Liver (tissue), 9 donors: ENCODE measurements around the gene DHDH. TPM values are rescaled to one million over a fixed set of nuclear protein-coding genes. Genes with fewer than 3 reads are reported as not detected.

ENCODE experiments used
- DNase-seq: peaks from one replicate; pipeline ENCODE4 v3.0.0-alpha.2; 2017; ENCODE audit warnings: low spot score
- H3K27ac ChIP-seq, 2 donors: one replicate each; pipeline ENCODE4 v1.7.0; 2013; ENCODE audit warnings: inconsistent platforms in 2 of 2, low read length in 2 of 2, control low read depth in 1 of 2, low read depth in 1 of 2, mild to moderate bottlenecking in 1 of 2
- H3K27me3 ChIP-seq, 4 donors: one replicate each; pipeline versions ENCODE4 v1.6.1 to v1.7.0; 2013; ENCODE audit warnings: low read length in 3 of 4, inconsistent platforms in 1 of 4, mild to moderate bottlenecking in 1 of 4, moderate library complexity in 1 of 4; ENCODE audit not compliant: control insufficient read depth in 4 of 4, insufficient read depth in 4 of 4
- H3K36me3 ChIP-seq, 4 donors: one replicate each; pipeline versions ENCODE4 v1.6.1 to v1.7.0; 2013; ENCODE audit warnings: low read length in 3 of 4, mild to moderate bottlenecking in 3 of 4, low read depth in 1 of 4, moderate library complexity in 1 of 4; ENCODE audit not compliant: control insufficient read depth in 4 of 4, insufficient read depth in 3 of 4
- H3K4me1 ChIP-seq, 4 donors: one replicate each; pipeline versions ENCODE4 v1.6.1 to v1.7.0; 2013; ENCODE audit warnings: low read length in 3 of 4, mild to moderate bottlenecking in 3 of 4, moderate library complexity in 1 of 4; ENCODE audit not compliant: control insufficient read depth in 4 of 4, insufficient read depth in 4 of 4
- H3K4me3 ChIP-seq, 3 donors: one replicate each; pipeline versions ENCODE4 v1.6.1 to v1.7.0; 2013; ENCODE audit warnings: low read length in 3 of 3, control low read depth in 1 of 3, low read depth in 1 of 3, mild to moderate bottlenecking in 1 of 3
- H3K9ac ChIP-seq, 2 donors: one replicate each; pipeline ENCODE4 v1.7.0; 2013; ENCODE audit warnings: low read length in 2 of 2, mild to moderate bottlenecking in 2 of 2, moderate library complexity in 2 of 2, control low read depth in 1 of 2, low read depth in 1 of 2
- H3K9me3 ChIP-seq, 4 donors: one replicate each; pipeline versions ENCODE4 v1.6.1 to v1.7.0; 2013; ENCODE audit warnings: low read length in 3 of 4; ENCODE audit not compliant: control insufficient read depth in 4 of 4
- FOXA1 ChIP-seq: IDR thresholded peaks from 2 replicates; pipeline ENCODE4 v1.6.1; 2016; ENCODE audit warnings: antibody characterized with exemption
- GABPA ChIP-seq, 2 donors: IDR thresholded peaks in 1 of 2; conservative IDR thresholded peaks in 1 of 2; 2 replicates each; pipeline ENCODE4 v1.6.1; 2016; ENCODE audit warnings: antibody characterized with exemption in 2 of 2, mild to moderate bottlenecking in 1 of 2, moderate library complexity in 1 of 2
- HNF4A ChIP-seq, 2 donors: conservative IDR thresholded peaks; 2 replicates each; pipeline ENCODE4 v1.6.1; 2016; ENCODE audit warnings: antibody characterized with exemption in 2 of 2, mild to moderate bottlenecking in 2 of 2
- HNF4G ChIP-seq: IDR thresholded peaks from 2 replicates; pipeline ENCODE4 v1.6.1; 2016; ENCODE audit warnings: antibody characterized with exemption
- JUND ChIP-seq, 2 donors: IDR thresholded peaks; 2 replicates each; pipeline ENCODE4 v1.6.1; 2016; ENCODE audit warnings: antibody characterized with exemption in 2 of 2
- NR2F2 ChIP-seq: IDR thresholded peaks from 2 replicates; pipeline ENCODE4 v1.6.1; 2016; ENCODE audit warnings: antibody characterized with exemption
- REST ChIP-seq: IDR thresholded peaks from 2 replicates; pipeline ENCODE4 v1.6.1; 2016; ENCODE audit warnings: antibody characterized with exemption, mild to moderate bottlenecking
- RXRA ChIP-seq, 2 donors: IDR thresholded peaks; 2 replicates each; pipeline ENCODE4 v1.6.1; 2017 to 2018; ENCODE audit warnings: antibody characterized with exemption in 2 of 2, mild to moderate bottlenecking in 1 of 2
- SP1 ChIP-seq: IDR thresholded peaks from 2 replicates; pipeline ENCODE4 v1.6.1; 2018; ENCODE audit warnings: antibody characterized with exemption, mild to moderate bottlenecking
- TAF1 ChIP-seq: conservative IDR thresholded peaks from 2 replicates; pipeline ENCODE4 v1.6.1; 2016; ENCODE audit warnings: antibody characterized with exemption, mild to moderate bottlenecking
- YY1 ChIP-seq: IDR thresholded peaks from 2 replicates; pipeline ENCODE4 v1.6.1; 2016; ENCODE audit warnings: antibody characterized with exemption, mild to moderate bottlenecking
- ZBTB33 ChIP-seq: IDR thresholded peaks from 2 replicates; pipeline ENCODE4 v1.6.1; 2016; ENCODE audit warnings: antibody characterized with exemption
- WGBS: extraction: QIAGEN DNeasy Blood & Tissue Kit; methylation state at CpG from one replicate; pipeline ENCODE4 v1.1.7; 2013; 5-methylcytosine and 5-hydroxymethylcytosine counted together
- polyA plus RNA-seq, 2 donors: library from polyadenylated mRNA; stranded (reverse) in 1 of 2; unstranded in 1 of 2; fragments of 200-250 nt in 1 of 2; fragments of >200 nt in 1 of 2; fragmentation: Nextera tagmentation in 1 of 2; extraction: Ambion mirVana in 1 of 2; gene quantifications; one replicate each; pipeline versions ENCODE4 v1.2.1 to v1.2.3, GENCODE V29; 2013 to 2015
- total RNA-seq, 2 donors: library from RNA; depleted of rRNA; stranded (reverse); fragments of >200 nt; gene quantifications; one replicate each; pipeline ENCODE4 v1.2.3, GENCODE V29; 2014
- TF ChIP-seq, protein P1 (sequence below): fragments of 150-350 bp; IDR thresholded peaks from 2 replicates; pipeline ENCODE4 v1.5.1; 2017; ENCODE audit warnings: improper control_type of control experiment, low read depth, low read length; ENCODE audit not compliant: missing input control
- TF ChIP-seq, protein P2 (sequence below): IDR thresholded peaks from 2 replicates; pipeline ENCODE4 v1.6.1; 2016; ENCODE audit warnings: antibody characterized with exemption
- TF ChIP-seq, protein P3 (sequence below): IDR thresholded peaks from 2 replicates; pipeline ENCODE4 v1.6.1; 2016; ENCODE audit warnings: antibody characterized with exemption
- donor health status: healthy.
- donor health status: healthy.
- donor health status: healthy.
- donor health status: healthy.
- donor health status: healthy.

DHDH gene
- total and polyA plus RNA-seq, 4 donors = 0.16 to 1.3 TPM; not detected in 2

DNA sequence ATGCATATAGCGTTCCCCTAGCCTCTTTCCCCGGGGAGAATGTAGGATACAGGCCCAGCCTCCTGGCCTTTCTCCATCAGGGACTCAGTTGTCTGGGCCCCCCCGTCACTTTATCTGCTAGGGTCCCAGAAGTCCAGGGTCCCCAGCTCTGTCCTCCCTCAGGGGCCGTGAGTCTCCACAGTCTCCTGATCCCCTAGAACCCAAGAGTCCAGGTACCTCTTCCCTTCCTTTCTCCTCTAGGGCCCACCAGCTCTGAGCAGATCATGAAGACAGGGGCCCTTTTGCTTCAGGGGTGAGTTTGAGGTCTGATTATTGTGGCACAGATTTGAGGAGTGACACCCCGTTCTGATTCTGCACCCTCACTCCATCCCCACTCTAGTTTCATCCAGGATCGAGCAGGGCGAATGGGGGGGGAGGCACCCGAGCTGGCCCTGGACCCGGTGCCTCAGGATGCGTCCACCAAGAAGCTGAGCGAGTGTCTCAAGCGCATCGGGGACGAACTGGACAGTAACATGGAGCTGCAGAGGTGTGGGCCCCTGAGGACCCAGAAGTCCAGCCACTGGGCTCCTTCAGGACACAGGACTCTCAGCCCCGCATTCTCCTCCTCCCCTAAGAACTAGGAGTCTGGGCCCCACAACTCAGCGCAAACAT, 21.9 kb downstream of the DHDH start:
- peak overlapping the region; percentile 76 to 79 for H3K27ac ChIP-seq
- TF ChIP-seq, protein P1, sequence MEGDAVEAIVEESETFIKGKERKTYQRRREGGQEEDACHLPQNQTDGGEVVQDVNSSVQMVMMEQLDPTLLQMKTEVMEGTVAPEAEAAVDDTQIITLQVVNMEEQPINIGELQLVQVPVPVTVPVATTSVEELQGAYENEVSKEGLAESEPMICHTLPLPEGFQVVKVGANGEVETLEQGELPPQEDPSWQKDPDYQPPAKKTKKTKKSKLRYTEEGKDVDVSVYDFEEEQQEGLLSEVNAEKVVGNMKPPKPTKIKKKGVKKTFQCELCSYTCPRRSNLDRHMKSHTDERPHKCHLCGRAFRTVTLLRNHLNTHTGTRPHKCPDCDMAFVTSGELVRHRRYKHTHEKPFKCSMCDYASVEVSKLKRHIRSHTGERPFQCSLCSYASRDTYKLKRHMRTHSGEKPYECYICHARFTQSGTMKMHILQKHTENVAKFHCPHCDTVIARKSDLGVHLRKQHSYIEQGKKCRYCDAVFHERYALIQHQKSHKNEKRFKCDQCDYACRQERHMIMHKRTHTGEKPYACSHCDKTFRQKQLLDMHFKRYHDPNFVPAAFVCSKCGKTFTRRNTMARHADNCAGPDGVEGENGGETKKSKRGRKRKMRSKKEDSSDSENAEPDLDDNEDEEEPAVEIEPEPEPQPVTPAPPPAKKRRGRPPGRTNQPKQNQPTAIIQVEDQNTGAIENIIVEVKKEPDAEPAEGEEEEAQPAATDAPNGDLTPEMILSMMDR = no peak
- TF ChIP-seq, protein P2, sequence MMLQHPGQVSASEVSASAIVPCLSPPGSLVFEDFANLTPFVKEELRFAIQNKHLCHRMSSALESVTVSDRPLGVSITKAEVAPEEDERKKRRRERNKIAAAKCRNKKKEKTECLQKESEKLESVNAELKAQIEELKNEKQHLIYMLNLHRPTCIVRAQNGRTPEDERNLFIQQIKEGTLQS = no peak
- TF ChIP-seq HNF4G (no peak), JUND (IDR thresholded peaks at IDR 0.05) (no peak)
- H3K4me1 ChIP-seq = peaks cover 4 to 14% (median 11%) of the 10 kb centered on the region in 4 donors
- H3K4me3 ChIP-seq = peak overlapping the region; percentile 62 to 96 (median 95)
- H3K9me3 ChIP-seq = no peaks in the 10 kb centered on the region
- no peaks in the 10 kb centered on the region for H3K27me3 ChIP-seq
- DNase-seq = no peak
- H3K36me3 ChIP-seq = no peaks in the 10 kb centered on the region
- WGBS = 64% methylated on average over 16 of the region's 16 CpGs
- H3K9ac ChIP-seq = peak overlapping the region; percentile 87 to 94

DNA sequence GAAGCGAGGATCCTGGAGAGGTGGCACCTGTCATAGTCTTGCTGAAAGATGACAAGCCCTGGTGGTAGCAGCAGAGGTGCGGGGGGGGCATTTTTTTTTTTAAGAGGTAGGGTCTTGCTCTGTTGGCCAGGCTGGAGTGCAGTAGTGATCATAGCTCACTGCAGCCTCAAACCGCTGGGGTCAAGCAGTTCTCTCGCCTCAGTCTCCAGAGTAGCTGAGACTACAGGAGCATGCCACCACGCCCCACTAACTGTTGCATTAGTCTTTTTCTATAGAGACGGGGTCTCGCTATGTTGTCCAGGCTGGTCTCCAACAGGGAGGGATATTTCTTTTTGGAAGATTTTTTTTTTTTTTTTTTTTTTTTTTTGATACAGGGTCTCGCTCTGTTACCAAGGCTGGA, 24.5 kb downstream of the DHDH start:
- TF ChIP-seq FOXA1 (no peak), JUND (IDR thresholded peaks at IDR 0.05) (no peak), REST (no peak), YY1 (no peak), NR2F2 (no peak), GABPA (IDR thresholded peaks at IDR 0.05 in 1 of 2, conservative IDR thresholded peaks at IDR 0.05 in 1 of 2) (no peak), TAF1 (no peak), ZBTB33 (no peak), RXRA (IDR thresholded peaks at IDR 0.05) (no peak), SP1 (no peak), HNF4A (conservative IDR thresholded peaks at IDR 0.05) (no peak), HNF4G (no peak)
- TF ChIP-seq, protein P3, sequence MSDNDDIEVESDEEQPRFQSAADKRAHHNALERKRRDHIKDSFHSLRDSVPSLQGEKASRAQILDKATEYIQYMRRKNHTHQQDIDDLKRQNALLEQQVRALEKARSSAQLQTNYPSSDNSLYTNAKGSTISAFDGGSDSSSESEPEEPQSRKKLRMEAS = no peak
- TF ChIP-seq, protein P2 = no peak
- TF ChIP-seq, protein P1 = no peak
- Histone ChIP-seq H3K36me3 (no peaks in the 10 kb centered on the region), H3K27ac (no peak overlapping the region), H3K9ac (no peak overlapping the region), H3K4me1 (peaks cover 10 to 28% (median 19%) of the 10 kb centered on the region in 4 donors), H3K9me3 (no peaks in the 10 kb centered on the region), H3K4me3 (no peak overlapping the region), H3K27me3 (no peaks in the 10 kb centered on the region)
- DNase-seq = no peak
- WGBS = 98% methylated on average over 8 of the region's 8 CpGs
